A549 (cell line): ENCODE measurements around the gene CDC42. TPM values are rescaled to one million over a fixed set of nuclear protein-coding genes. Genes with fewer than 3 reads are reported as not detected.
"Not testable (repeated sequence)": the region's sequence is repeated elsewhere in the genome, so short reads cannot be mapped to it uniquely, and the experiment has no call there.

Experiments used
- ATAC-seq, 2 experiments: fragments of 200-7000 bp in 1 of 2; fragments of >200 bp in 1 of 2; cut with Nextera tagmentation in 1 of 2; cut with Tn5 transposase in 1 of 2; 3 replicates each; pipeline versions ENCODE4 v1.8.0 to v1.9.1; 2018 to 2020; ENCODE audit warnings: mild to moderate bottlenecking in 1 of 2, moderate library complexity in 1 of 2
- CTCF ChIA-PET: fragments of 300-600 bp; sonication (Branson Sonifier 250); formaldehyde crosslinking; extraction: SDS; loops from one replicate; lab custom pipeline; 2021; ENCODE audit warnings: antibody characterized with exemption, inconsistent platforms; lab: Yijun Ruan, JAX
- POLR2A ChIA-PET: fragments of 350-600 bp; formaldehyde crosslinking; extraction: SDS; loops from one replicate; lab custom pipeline; 2021; ENCODE audit warnings: antibody characterized with exemption, inconsistent platforms; lab: Yijun Ruan, JAX
- DNase-seq, 2 experiments: peaks; one replicate each; pipeline versions ENCODE4 v3.0.0 to v3.0.0-alpha.2; 2011 to 2016; ENCODE audit warnings: low read depth in 1 of 2, low spot score in 1 of 2
- FAIRE-seq: peaks from 2 replicates; lab custom pipeline; 2011; peaks lifted over from hg19 to GRCh38; lab: Jason Lieb, UNC
- H3K27ac ChIP-seq, 2 experiments: fragments of >200 bp; sonication (Bioruptor Twin); formaldehyde crosslinking; 3 replicates each; pipeline ENCODE4 v1.5.1; 2016 to 2017
- H3K4me1 ChIP-seq: fragments of >200 bp; sonication (Bioruptor Twin); formaldehyde crosslinking; 3 replicates; pipeline ENCODE4 v1.6.1; 2016
- H3K4me2 ChIP-seq: fragments of >200 bp; sonication (Bioruptor Twin); formaldehyde crosslinking; 3 replicates; pipeline ENCODE4 v1.6.1; 2016
- H3K4me3 ChIP-seq: fragments of >200 bp; sonication (Bioruptor Twin); formaldehyde crosslinking; 3 replicates; pipeline ENCODE4 v1.5.1; 2016
- H3K9me3 ChIP-seq: fragments of >200 bp; sonication (Bioruptor Twin); formaldehyde crosslinking; 3 replicates; pipeline ENCODE4 v1.6.1; 2016
- CTCF ChIP-seq: fragments of >200 bp; sonication (Bioruptor Twin); formaldehyde crosslinking; IDR thresholded peaks from 3 replicates; pipeline ENCODE4 v1.5.1; 2016
- RAD21 ChIP-seq, 2 experiments: fragments of >200 bp in 1 of 2; sonication (Bioruptor Twin) in 1 of 2; formaldehyde crosslinking in 1 of 2; IDR thresholded peaks in 1 of 2; conservative IDR thresholded peaks in 1 of 2; 2 replicates in 1 of 2; 3 replicates in 1 of 2; pipeline ENCODE4 v1.6.1; 2012 to 2018; ENCODE audit warnings: inconsistent platforms in 1 of 2
- WGBS: methylation state at CpG from one replicate; pipeline ENCODE4 v1.1.6; 2017; ENCODE audit errors: missing lambda C conversion rate; 5-methylcytosine and 5-hydroxymethylcytosine counted together
- polyA plus RNA-seq, 4 experiments: library from polyadenylated mRNA; depleted of rRNA in 3 of 4; stranded (reverse); fragments of >200 nt; fragmentation: RNase III in 1 of 4; extraction: RNeasy Plus Mini Kit Qiagen cat#74134 plus additional on column Dnase treatment in 1 of 4; gene quantifications; 2 replicates in 3 of 4; 3 replicates in 1 of 4; pipeline ENCODE4 v1.2.3, GENCODE V29; 2011 to 2017

Gene CDC42
- polyA plus RNA-seq, 2 of the 4 experiments (the other 2 are of a cell fraction), result 155 to 212 TPM

- WGBS, result 67% methylated on average over 15 of the region's 18 CpGs
- not testable (repeated sequence) for H3K4me2 ChIP-seq, FAIRE-seq
These were observed 47.0 kb upstream of the CDC42 start for GRCh38 chr1:22005261-22006149.

GRCh38 chr1:22006736-22007135 lies 45.8 kb upstream of the CDC42 start:
- POLR2A ChIA-PET, H3K4me1 ChIP-seq, H3K4me2 ChIP-seq, H3K27ac ChIP-seq, FAIRE-seq, DNase-seq, H3K4me3 ChIP-seq, H3K9me3 ChIP-seq, ATAC-seq: not testable (repeated sequence)
- 88% methylated on average over 13 of the region's 13 CpGs for WGBS
- CTCF ChIA-PET, result interaction anchor here (1.3 kb wide), 1 partner anchor 16 kb away, joined by 3 read pairs; no protein-coding TSS in a partner anchor

More at GRCh38 chr1:22005261-22006149, 47.0 kb upstream of the CDC42 start:
- H3K27ac ChIP-seq, H3K4me1 ChIP-seq, CTCF ChIA-PET, H3K9me3 ChIP-seq, H3K4me3 ChIP-seq, POLR2A ChIA-PET: not testable (repeated sequence)
- TF ChIP-seq CTCF, result peak; percentile 31; the same call in 1 of the 3 replicates
- TF ChIP-seq RAD21 (conservative IDR thresholded peaks at IDR 0.05 in 1 of 2, IDR thresholded peaks at IDR 0.05 in 1 of 2), result peak; percentile 34 to 48
- DNase-seq (peak in 1 of 2 experiments; percentile 35), ATAC-seq (peak; percentile 87 to 96)

GRCh38 chr1:22007262-22007661 lies 45.2 kb upstream of the CDC42 start:
- H3K4me1 ChIP-seq, DNase-seq, POLR2A ChIA-PET, H3K4me3 ChIP-seq, H3K4me2 ChIP-seq, ATAC-seq, FAIRE-seq, H3K9me3 ChIP-seq, H3K27ac ChIP-seq: not testable (repeated sequence)
- CTCF ChIA-PET, result interaction anchor here (1.3 kb wide), 1 partner anchor 15 kb away, joined by 3 read pairs; no protein-coding TSS in a partner anchor
- WGBS, result 83% methylated on average over 4 of the region's 10 CpGs

- CTCF ChIA-PET, H3K4me3 ChIP-seq, H3K27ac ChIP-seq, H3K4me2 ChIP-seq, H3K9me3 ChIP-seq, H3K4me1 ChIP-seq, DNase-seq, POLR2A ChIA-PET, FAIRE-seq, ATAC-seq: not testable (repeated sequence)
- WGBS, result 72% methylated on average over 4 of the region's 11 CpGs
These were observed 42.9 kb upstream of the CDC42 start for GRCh38 chr1:22009566-22009965.

- DNase-seq, ATAC-seq, H3K4me1 ChIP-seq, FAIRE-seq, H3K4me2 ChIP-seq, H3K27ac ChIP-seq, H3K9me3 ChIP-seq, H3K4me3 ChIP-seq, POLR2A ChIA-PET, CTCF ChIA-PET: not testable (repeated sequence)
- 47% methylated on average over 4 of the region's 4 CpGs for WGBS
These were observed 39.8 kb upstream of the CDC42 start for GRCh38 chr1:22012752-22013151.

- 71% methylated on average over 13 of the region's 13 CpGs for WGBS
- CTCF ChIA-PET, H3K4me3 ChIP-seq: not testable (repeated sequence)
These were observed 37.8 kb upstream of the CDC42 start for GRCh38 chr1:22014575-22015206.

More at GRCh38 chr1:22014575-22015206, 37.8 kb upstream of the CDC42 start:
- not testable (repeated sequence) for H3K4me1 ChIP-seq, ATAC-seq, H3K9me3 ChIP-seq, H3K27ac ChIP-seq, DNase-seq, FAIRE-seq, H3K4me2 ChIP-seq
- POLR2A ChIA-PET, result interaction anchor here (0.9 kb wide), 1 partner anchor 11 kb away, joined by 3 read pairs; no protein-coding TSS in a partner anchor
